Ishikawa (cell line): ENCODE data around the gene POLQ.

ENCODE experiments used
- CEBPB ChIP-seq: IDR thresholded peaks from 2 replicates; pipeline ENCODE4 v1.6.1; 2012
- CREB1 ChIP-seq: IDR thresholded peaks from 2 replicates; pipeline ENCODE4 v1.6.1; 2012; ENCODE audit warnings: low read depth
- EGR1 ChIP-seq: IDR thresholded peaks from 2 replicates; pipeline ENCODE4 v1.6.1; 2012
- EP300 ChIP-seq: IDR thresholded peaks from 2 replicates; pipeline ENCODE4 v1.6.1; 2012; ENCODE audit warnings: borderline replicate concordance
- FOXM1 ChIP-seq: IDR thresholded peaks from 2 replicates; pipeline ENCODE4 v1.6.1; 2012; ENCODE audit warnings: low read depth, borderline replicate concordance
- MAX ChIP-seq: IDR thresholded peaks from 2 replicates; pipeline ENCODE4 v1.6.1; 2012
- NFIC ChIP-seq: IDR thresholded peaks from 2 replicates; pipeline ENCODE4 v1.6.1; 2012
- RAD21 ChIP-seq: IDR thresholded peaks from 2 replicates; pipeline ENCODE4 v1.6.1; 2012; ENCODE audit warnings: low read depth
- REST ChIP-seq: IDR thresholded peaks from 2 replicates; pipeline ENCODE4 v1.6.1; 2012; ENCODE audit warnings: low read depth, mild to moderate bottlenecking
- TAF1 ChIP-seq: IDR thresholded peaks from 2 replicates; pipeline ENCODE4 v1.6.1; 2012; ENCODE audit warnings: low read depth, mild to moderate bottlenecking
- TCF12 ChIP-seq: IDR thresholded peaks from 2 replicates; pipeline ENCODE4 v1.6.1; 2012; ENCODE audit warnings: low read depth
- TEAD4 ChIP-seq: IDR thresholded peaks from 2 replicates; pipeline ENCODE4 v1.6.1; 2012
- USF1 ChIP-seq: IDR thresholded peaks from 2 replicates; pipeline ENCODE4 v1.6.1; 2012
- YY1 ChIP-seq: IDR thresholded peaks from 2 replicates; pipeline ENCODE4 v1.6.1; 2012; ENCODE audit warnings: low read depth
- ZBTB7A ChIP-seq: IDR thresholded peaks from 2 replicates; pipeline ENCODE4 v1.6.1; 2012; ENCODE audit warnings: low read depth

The POLQ gene

GRCh38 chr3:121515313-121515712 is 30.5 kb downstream of the POLQ start:
- TF ChIP-seq NFIC (no peak), USF1 (no peak), RAD21 (no peak), REST (no peak), EGR1 (no peak), TAF1 (no peak), EP300 (no peak), CREB1 (no peak), CEBPB (no peak), TEAD4 (no peak), TCF12 (no peak), FOXM1 (no peak), YY1 (no peak), MAX (no peak), ZBTB7A (no peak)

GRCh38 chr3:121514496-121514895 is 31.3 kb downstream of the POLQ start:
- TF ChIP-seq ZBTB7A = no peak
- TF ChIP-seq TEAD4 = no peak
- TF ChIP-seq TAF1 = no peak
- TF ChIP-seq EGR1 = no peak
- no peak for TF ChIP-seq MAX
- TF ChIP-seq NFIC = no peak
- no peak for TF ChIP-seq USF1
- no peak for TF ChIP-seq CEBPB
- TF ChIP-seq CREB1 = no peak
- TF ChIP-seq REST = no peak
- no peak for TF ChIP-seq YY1
- TF ChIP-seq TCF12 = no peak
- TF ChIP-seq RAD21 = no peak

GRCh38 chr3:121508389-121508788 is 37.4 kb downstream of the POLQ start:
- TF ChIP-seq NFIC = no peak
- TF ChIP-seq EP300 = no peak
- TF ChIP-seq TAF1 = no peak
- no peak for TF ChIP-seq FOXM1
- TF ChIP-seq ZBTB7A = no peak
- no peak for TF ChIP-seq MAX
- TF ChIP-seq TCF12 = no peak
- no peak for TF ChIP-seq TEAD4
- TF ChIP-seq RAD21 = no peak
- TF ChIP-seq CREB1 = no peak
- TF ChIP-seq REST = no peak
- no peak for TF ChIP-seq USF1
- TF ChIP-seq YY1 = no peak
- no peak for TF ChIP-seq EGR1
- no peak for TF ChIP-seq CEBPB

GRCh38 chr3:121505256-121505655 is 40.5 kb downstream of the POLQ start:
- TF ChIP-seq REST = no peak
- TF ChIP-seq RAD21 = no peak
- no peak for TF ChIP-seq EGR1
- TF ChIP-seq USF1 = no peak
- no peak for TF ChIP-seq NFIC
- TF ChIP-seq MAX = no peak
- TF ChIP-seq TAF1 = no peak
- no peak for TF ChIP-seq YY1
